ENCODE results near the gene ZDHHC11B.

- TF ChIP-seq, protein P1, sequence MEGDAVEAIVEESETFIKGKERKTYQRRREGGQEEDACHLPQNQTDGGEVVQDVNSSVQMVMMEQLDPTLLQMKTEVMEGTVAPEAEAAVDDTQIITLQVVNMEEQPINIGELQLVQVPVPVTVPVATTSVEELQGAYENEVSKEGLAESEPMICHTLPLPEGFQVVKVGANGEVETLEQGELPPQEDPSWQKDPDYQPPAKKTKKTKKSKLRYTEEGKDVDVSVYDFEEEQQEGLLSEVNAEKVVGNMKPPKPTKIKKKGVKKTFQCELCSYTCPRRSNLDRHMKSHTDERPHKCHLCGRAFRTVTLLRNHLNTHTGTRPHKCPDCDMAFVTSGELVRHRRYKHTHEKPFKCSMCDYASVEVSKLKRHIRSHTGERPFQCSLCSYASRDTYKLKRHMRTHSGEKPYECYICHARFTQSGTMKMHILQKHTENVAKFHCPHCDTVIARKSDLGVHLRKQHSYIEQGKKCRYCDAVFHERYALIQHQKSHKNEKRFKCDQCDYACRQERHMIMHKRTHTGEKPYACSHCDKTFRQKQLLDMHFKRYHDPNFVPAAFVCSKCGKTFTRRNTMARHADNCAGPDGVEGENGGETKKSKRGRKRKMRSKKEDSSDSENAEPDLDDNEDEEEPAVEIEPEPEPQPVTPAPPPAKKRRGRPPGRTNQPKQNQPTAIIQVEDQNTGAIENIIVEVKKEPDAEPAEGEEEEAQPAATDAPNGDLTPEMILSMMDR (IDR thresholded peaks at IDR 0.05), result no peak
- no peak for TF ChIP-seq POLR2A (IDR thresholded peaks at IDR 0.05; ENCODE audit: low read depth)
- TF ChIP-seq EP300 (IDR thresholded peaks at IDR 0.05), result no peak
Measured at GRCh38 chr5:760363-761058, 24.0 kb downstream of the ZDHHC11B start.

Measured in esophagus muscularis mucosa (tissue), 4 donors.